H54 (cell line): ENCODE data around the gene FAM184B.

Experiments used
- DNase-seq: peaks from one replicate; pipeline ENCODE4 v3.0.0; 2011; ENCODE audit warnings: low spot score, mixed read lengths; ENCODE audit not compliant: insufficient read length
- FAIRE-seq: peaks from 3 replicates; lab custom pipeline; 2011; peaks lifted over from hg19 to GRCh38; lab: Jason Lieb, UNC
- POLR2A ChIP-seq: IDR thresholded peaks from 2 replicates; pipeline ENCODE4 v1.6.1; 2011; ENCODE audit warnings: low read depth, mild to moderate bottlenecking, low read length

The FAM184B gene

GRCh38 chr4:17797808-17798207 lies 16.4 kb upstream of the FAM184B start:
- DNase-seq = no peak
- no peak for FAIRE-seq
- TF ChIP-seq POLR2A = no peak

- DNase-seq = no peak
- FAIRE-seq = no peak
- no peak for TF ChIP-seq POLR2A
These were observed 13.3 kb upstream of the FAM184B start for GRCh38 chr4:17794730-17795129.

GRCh38 chr4:17788956-17789355 lies 7.5 kb upstream of the FAM184B start:
- TF ChIP-seq POLR2A = no peak
- FAIRE-seq (no peak), DNase-seq (no peak)

GRCh38 chr4:17787315-17787714 lies 5.9 kb upstream of the FAM184B start:
- no peak for DNase-seq
- FAIRE-seq = no peak
- no peak for TF ChIP-seq POLR2A

GRCh38 chr4:17786567-17786966 lies 5.1 kb upstream of the FAM184B start:
- no peak for FAIRE-seq
- no peak for DNase-seq
- TF ChIP-seq POLR2A = no peak

GRCh38 chr4:17785858-17786257 lies 4.4 kb upstream of the FAM184B start:
- DNase-seq (no peak), FAIRE-seq (no peak)
- TF ChIP-seq POLR2A = no peak

GRCh38 chr4:17780501-17781299 lies 721 bp downstream of the FAM184B start:
- DNase-seq (no peak), FAIRE-seq (no peak)
- TF ChIP-seq POLR2A = no peak

GRCh38 chr4:17778431-17778830 lies 3.0 kb downstream of the FAM184B start:
- DNase-seq (no peak), FAIRE-seq (no peak)
- TF ChIP-seq POLR2A = no peak

GRCh38 chr4:17773135-17773698 lies 8.2 kb downstream of the FAM184B start:
- DNase-seq (no peak), FAIRE-seq (no peak)
- no peak for TF ChIP-seq POLR2A

- FAIRE-seq (no peak), DNase-seq (no peak)
- no peak for TF ChIP-seq POLR2A
These were observed 10.0 kb downstream of the FAM184B start for GRCh38 chr4:17771284-17771908.

- no peak for FAIRE-seq
- TF ChIP-seq POLR2A = no peak
- DNase-seq = no peak
These were observed 10.6 kb downstream of the FAM184B start for GRCh38 chr4:17770845-17771244.

GRCh38 chr4:17769406-17770174 lies 11.8 kb downstream of the FAM184B start:
- no peak for TF ChIP-seq POLR2A
- DNase-seq (no peak), FAIRE-seq (no peak)

GRCh38 chr4:17766826-17767458 lies 14.5 kb downstream of the FAM184B start:
- TF ChIP-seq POLR2A = no peak
- no peak for FAIRE-seq
- no peak for DNase-seq
